ENCODE measurements around the gene TBRG4.
"Not testable (repeated sequence)": the region's sequence is repeated elsewhere in the genome, so short reads cannot be mapped to it uniquely, and the experiment has no call there.

TBRG4 gene

DNA sequence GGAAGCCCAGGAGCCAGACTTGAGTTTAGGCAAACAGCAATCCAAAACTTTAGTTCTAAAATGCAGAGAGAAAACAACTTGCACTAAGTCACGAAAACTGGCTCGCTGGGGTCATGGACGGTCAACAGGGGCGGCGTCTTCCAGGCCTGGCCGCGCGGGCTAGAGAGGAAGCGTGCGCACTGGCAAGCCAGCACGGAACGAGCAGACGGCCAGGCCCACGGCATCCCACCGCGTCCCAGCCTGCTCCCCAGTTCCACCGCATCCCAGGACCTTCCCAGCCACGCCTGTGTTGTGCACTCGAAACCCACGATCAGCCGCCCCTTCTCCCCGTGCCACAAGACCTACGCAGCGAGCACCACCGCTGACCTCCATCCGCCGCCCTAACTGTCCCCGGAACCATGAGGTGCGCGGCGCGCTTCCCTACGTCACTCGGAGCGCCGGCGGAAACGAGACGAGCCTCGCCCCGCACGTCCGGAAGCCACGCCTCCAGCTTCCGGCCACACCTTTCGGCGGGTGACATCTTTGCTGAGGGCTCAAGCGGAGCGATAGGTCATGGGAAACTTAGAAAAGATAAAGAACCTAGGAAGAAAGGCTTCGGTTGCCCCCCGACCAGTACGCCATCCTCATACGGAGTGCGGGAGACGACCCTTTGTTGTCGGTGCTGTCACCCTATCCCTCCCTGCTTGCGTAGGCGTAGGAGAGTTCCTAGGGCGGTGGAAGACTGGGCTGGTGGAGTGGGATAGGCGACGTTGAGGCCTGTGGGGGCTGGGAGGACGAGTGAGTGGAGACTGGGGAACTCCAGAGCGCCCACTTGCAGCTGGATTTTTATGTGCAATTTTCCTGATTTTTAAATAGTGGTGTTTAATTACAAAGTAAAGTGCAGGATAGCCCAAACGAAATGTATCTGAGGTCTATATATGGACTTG, at the start of gene TBRG4:
TBRG4 (minus strand) TSS at position 400 of the 926 bp plus-strand sequence. CDS start 2,460 bp downstream, outside the sequence.
- Mint-ChIP-seq H3K9me3 (no peaks in the 10 kb centered on the region), H3K4me3 (peak within 1 kb of the TSS; percentile 94 to 95), H3K27me3 (peaks cover 5% of the 10 kb centered on the region), H3K27ac (peak within 1 kb of the TSS; percentile 98 to 99), H3K4me1 (peaks cover 52% of the 10 kb centered on the region)
- ATAC-seq (peak; percentile 98), DNase-seq (peak; percentile 91 to 94)

DNA sequence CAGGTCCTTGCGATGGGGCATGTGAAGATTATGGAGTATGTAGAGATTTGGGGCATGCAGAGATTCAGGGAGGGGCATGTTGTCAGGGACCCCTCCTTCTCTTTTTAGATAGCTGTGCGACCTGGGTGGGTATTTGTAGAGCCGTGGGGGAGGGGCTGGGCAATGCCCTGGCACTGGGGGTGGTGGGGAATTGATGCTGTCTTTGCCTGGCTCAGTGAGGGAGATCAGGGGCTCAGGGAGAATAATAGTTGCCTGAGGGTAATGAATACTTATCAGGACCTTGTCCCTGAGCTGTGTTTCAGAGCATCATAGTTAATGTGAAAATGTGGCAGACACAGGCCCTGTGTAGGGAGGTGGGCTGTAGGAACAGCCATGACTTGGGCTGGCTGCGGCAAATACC, 49.6 kb upstream of the TBRG4 start:
- peaks cover 0 to 20% of the 10 kb centered on the region in 2 donors for H3K9me3 Mint-ChIP-seq
- no peak overlapping the region for H3K4me3 Mint-ChIP-seq

DNA sequence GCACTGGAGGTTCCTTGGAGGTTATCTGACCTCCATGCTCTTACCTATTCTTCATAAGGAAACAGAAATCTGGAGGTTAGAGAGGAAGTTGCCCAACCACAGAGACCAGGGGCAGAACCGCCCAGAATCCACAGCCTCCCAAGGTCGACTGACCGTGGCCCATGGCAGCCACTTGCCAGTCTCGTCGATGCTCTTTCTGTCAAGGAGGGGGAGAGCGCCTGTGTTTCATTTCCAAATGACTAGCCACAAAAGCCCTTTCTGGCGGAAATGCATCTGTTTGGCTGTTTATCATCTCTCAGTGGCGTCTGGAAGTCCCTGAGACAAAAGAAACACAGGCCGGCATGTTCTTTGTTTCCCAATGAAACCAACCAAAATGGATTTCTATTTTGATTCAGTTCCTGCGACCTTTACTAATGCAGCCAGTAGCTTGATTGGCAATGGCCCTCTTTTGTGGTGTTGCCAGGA, 49.0 kb upstream of the TBRG4 start:
- Mint-ChIP-seq H3K27me3 (peaks cover 29% of the 10 kb centered on the region), H3K4me3 (no peak overlapping the region), H3K4me1 (peaks cover 7% of the 10 kb centered on the region), H3K9me3 (peaks cover 0 to 20% of the 10 kb centered on the region in 2 donors), H3K27ac (no peak overlapping the region)
- ATAC-seq (no peak), DNase-seq (no peak)

More for the DNA sequence above, 49.6 kb upstream of the TBRG4 start:
- H3K27me3 Mint-ChIP-seq = peaks cover 34% of the 10 kb centered on the region
- H3K27ac Mint-ChIP-seq = peak overlapping the region in 1 of 2 donors; percentile 50
- peaks cover 11% of the 10 kb centered on the region for H3K4me1 Mint-ChIP-seq
- no peak for DNase-seq
- no peak for ATAC-seq

DNA sequence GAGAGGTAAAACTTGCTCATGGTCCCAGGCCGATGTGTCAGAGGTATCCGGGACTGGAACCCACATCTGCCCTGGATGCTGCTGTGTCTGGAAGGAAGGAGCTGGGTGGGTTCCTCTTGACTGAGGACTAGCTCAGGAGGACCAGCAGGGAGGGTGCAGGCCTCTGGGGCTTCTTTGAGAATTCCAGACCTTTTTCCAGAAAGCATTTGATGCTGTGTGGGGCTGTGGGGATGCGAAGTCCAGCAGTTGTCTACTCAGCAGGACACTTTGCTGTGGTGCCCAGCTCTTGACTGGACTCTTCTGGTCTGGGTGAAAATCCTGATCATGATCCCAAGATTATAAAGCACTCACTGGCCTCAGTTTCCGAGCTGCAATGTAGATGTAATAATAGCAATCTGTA, 47.8 kb upstream of the TBRG4 start:
- ATAC-seq (no peak), DNase-seq (no peak)
- peaks cover 7% of the 10 kb centered on the region for H3K4me1 Mint-ChIP-seq
- H3K9me3 Mint-ChIP-seq = peaks cover 0 to 13% of the 10 kb centered on the region in 2 donors
- no peak overlapping the region for H3K27ac Mint-ChIP-seq
- peaks cover 29% of the 10 kb centered on the region for H3K27me3 Mint-ChIP-seq
- H3K4me3 Mint-ChIP-seq = no peak overlapping the region

DNA sequence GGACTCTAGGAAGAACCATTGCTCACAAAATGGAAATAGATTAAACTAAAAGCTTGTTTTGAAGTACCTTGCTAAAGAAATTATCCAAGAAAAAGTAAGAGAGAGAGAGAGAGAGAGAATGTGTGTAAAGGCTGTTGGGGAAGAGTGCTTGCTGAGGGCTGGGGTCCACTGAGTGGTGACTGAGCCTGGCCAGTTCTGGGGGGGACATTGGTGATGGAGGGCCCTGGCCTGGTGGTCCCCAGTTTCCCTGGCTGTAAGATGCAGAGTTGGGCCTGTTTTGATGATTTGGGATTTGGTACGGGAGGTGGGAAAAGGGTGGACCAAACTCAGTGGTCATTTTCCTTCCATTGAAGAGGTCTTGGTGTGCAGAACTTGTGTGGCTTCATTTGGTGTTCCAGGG, 47.0 kb upstream of the TBRG4 start:
- peaks cover 0 to 4% of the 10 kb centered on the region in 2 donors for H3K9me3 Mint-ChIP-seq
- DNase-seq (no peak), ATAC-seq (no peak)
- H3K4me3 Mint-ChIP-seq = no peak overlapping the region
- peaks cover 29% of the 10 kb centered on the region for H3K27me3 Mint-ChIP-seq
- H3K27ac Mint-ChIP-seq = peak overlapping the region in 1 of 2 donors; percentile 22
- peaks cover 7% of the 10 kb centered on the region for H3K4me1 Mint-ChIP-seq

DNA sequence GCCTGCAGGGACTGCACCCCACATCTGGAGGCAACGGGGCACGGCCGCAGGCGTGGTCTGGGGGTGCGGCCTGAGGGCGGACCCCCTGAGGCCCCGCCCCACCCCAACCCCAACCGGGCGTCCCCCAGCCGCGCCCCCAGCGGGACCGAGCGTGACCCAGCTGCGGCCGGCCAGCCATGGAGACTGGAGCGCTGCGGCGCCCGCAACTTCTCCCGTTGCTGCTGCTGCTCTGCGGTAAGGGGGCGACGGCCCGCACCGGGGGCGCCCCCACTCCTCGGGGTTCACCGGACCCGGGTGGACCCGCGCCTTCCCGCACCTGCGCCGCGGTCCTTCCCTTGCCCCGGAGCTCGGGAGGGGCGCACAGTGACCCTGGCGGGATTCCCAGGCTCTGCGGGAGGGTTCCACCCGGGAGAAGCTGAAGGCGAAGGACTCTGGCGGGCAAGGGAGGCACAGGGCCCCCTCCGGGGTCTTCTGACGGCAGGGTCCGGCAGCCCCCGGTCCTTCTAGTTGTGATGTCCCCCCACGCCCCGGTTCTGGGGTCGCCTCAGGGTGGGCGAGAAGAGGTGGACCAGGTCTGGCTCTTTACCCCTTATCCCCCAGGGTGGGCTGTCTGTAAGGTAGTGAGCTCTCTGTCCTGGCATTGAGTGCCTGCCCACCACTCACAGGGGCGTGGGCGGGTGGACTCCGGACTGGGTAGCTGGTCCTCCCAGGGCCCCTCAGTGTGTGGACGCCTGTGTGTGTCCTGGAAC, 46.3 kb upstream of the TBRG4 start, which contains the start of gene RAMP3:
RAMP3 (plus strand) TSS at position 139 of the 749 bp plus-strand sequence; CDS start at position 177, 38 bp downstream.
- DNase-seq = no peak
- Mint-ChIP-seq H3K27me3 (peaks cover 29% of the 10 kb centered on the region), H3K27ac (peak within 1 kb of the TSS in 1 of 2 donors; percentile 22), H3K9me3 (no peaks in the 10 kb centered on the region), H3K4me3 (no peak within 1 kb of the TSS), H3K4me1 (peaks cover 7% of the 10 kb centered on the region)
- peak; percentile 16 for ATAC-seq

DNA sequence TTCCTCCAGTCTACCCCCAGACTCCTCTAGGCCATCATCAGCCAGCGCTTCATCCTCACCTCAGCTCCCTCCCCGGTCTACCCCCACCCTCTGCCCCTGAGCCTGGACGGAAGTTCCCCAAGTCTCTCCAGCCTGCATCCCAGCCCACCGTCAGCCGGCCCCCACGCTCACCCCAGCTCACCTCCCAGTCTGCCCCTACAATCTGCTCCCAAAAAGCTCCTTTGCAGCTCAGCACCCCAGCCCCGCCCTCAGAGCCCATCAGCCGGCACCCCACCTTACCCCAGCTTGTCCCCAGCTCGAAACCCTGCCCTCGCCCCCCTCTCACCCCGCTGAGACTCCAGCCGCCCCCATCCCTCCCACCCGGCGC, 45.8 kb upstream of the TBRG4 start:
- Mint-ChIP-seq H3K27ac (peak overlapping the region in 1 of 2 donors; percentile 5), H3K9me3 (no peaks in the 10 kb centered on the region), H3K27me3 (peaks cover 29% of the 10 kb centered on the region), H3K4me3 (no peak overlapping the region), H3K4me1 (peaks cover 7% of the 10 kb centered on the region)
- ATAC-seq = peak; percentile 2
- no peak for DNase-seq

DNA sequence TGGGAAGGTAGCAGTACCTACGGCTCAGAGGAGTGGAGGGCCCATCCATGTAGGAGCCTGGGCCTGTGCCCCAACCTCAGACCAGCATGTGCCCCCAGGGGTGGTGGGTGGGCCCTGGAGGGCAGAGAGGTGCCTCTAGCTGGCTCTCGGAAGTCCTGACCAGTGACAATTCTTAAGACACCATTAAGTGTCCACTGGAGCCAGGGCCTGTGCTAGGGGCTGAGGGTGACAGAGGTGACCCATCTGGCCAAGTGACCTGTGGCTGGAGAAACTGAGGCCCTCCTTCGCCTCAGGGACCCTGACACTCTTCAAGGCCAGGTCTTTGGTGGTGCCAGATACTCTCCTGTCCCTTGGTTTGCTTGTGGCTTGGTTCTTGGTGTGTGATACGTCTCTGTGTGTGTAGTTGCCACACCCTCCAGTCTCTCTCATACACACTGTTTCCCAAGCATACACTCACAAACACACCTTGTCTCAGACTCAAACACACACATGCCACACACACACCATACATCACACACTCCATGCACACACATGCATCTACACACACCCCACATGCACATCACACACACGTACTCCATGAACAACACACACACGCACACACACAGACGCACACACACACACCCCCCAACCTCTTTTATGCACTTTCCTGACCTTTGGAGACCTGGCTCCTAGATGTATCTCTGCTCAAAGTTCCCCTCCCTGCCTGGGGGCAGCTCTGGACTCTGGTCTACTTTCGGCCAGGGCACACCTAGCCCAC, 45.2 kb upstream of the TBRG4 start:
- Mint-ChIP-seq H3K27me3 (peaks cover 29% of the 10 kb centered on the region), H3K27ac (peak overlapping the region in 1 of 2 donors; percentile 5), H3K9me3 (no peaks in the 10 kb centered on the region), H3K4me1 (peaks cover 7% of the 10 kb centered on the region), H3K4me3 (no peak overlapping the region)
- ATAC-seq (no peak), DNase-seq (no peak)

DNA sequence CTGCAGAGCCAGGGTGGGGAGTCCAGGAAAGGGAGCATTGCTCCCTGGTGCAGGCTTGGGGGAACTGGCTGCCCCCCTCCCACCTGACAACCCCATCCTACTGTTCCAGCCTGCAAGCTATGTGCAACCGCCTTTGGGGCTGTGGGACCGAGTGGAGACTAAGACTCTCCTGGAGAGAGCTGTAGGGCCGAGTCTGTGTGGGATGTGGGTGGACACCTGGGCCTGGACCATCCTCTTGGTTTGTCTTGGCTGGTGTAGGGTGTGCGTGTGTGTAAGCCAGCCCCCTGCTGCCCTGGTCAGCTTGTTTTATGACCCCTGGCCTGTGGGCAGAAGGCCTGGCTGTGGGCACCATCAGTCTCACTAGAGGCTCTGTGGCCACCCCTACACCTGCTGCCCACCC, 44.4 kb upstream of the TBRG4 start:
- no peak overlapping the region for H3K27ac Mint-ChIP-seq
- no peaks in the 10 kb centered on the region for H3K9me3 Mint-ChIP-seq

DNA sequence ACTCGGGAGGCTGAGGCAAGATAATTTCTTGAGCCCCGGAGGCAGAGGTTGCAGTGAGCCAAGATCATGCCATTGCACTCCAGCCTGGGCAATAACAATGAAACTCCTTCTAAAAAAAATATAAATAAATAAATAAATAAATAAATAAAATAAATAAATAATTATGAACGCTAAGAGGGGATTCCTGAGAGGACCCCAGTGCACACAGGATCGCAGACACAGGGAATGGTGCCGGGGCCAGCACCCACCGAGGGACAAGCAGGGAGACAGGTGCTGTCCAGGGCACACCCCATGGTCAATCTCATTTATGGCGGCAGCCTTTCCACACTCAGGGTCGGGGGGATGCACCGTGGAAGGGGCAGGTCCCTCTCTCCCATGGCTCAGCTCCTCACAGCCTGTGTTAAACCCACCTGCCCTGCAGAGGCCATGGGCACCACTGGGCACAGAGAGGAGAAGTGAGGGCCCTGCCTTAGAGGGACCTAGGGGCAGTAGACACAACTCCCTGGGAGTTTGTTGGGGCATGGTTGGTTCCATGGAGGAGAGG, 43.9 kb upstream of the TBRG4 start:
- DNase-seq (no peak), ATAC-seq (peak; percentile 19)
- H3K27me3 Mint-ChIP-seq = peaks cover 29% of the 10 kb centered on the region
- H3K9me3 Mint-ChIP-seq = no peaks in the 10 kb centered on the region
- no peak overlapping the region for H3K4me3 Mint-ChIP-seq
- no peak overlapping the region for H3K27ac Mint-ChIP-seq
- H3K4me1 Mint-ChIP-seq = no peaks in the 10 kb centered on the region

More for the DNA sequence above, 44.4 kb upstream of the TBRG4 start:
- Mint-ChIP-seq H3K4me3 (no peak overlapping the region), H3K4me1 (peaks cover 2% of the 10 kb centered on the region), H3K27me3 (peaks cover 29% of the 10 kb centered on the region)
- no peak for DNase-seq
- peak; percentile 13 for ATAC-seq

DNA sequence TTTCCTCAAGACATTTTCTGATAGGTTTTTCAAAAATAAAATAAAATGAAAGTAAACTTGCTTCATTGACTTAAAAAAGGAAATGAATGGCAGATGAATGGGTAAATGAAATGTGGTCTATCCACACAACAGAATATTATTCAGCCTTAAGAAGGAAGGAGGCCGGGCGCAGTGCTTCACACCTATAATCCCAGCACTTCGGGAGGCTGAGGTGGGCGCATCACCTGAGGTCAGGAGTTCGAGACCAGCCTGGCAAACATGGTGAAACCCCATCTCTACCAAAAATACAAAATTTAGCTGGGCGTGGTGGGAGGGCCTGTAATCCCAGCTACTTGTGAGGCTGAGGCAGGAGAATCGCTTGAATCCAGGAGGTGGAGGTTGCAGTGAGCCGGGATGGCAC, 42.4 kb upstream of the TBRG4 start:
- not testable (repeated sequence) for DNase-seq, H3K27ac Mint-ChIP-seq, H3K4me1 Mint-ChIP-seq, H3K4me3 Mint-ChIP-seq, H3K9me3 Mint-ChIP-seq, ATAC-seq
- H3K27me3 Mint-ChIP-seq = peaks cover 22% of the 10 kb centered on the region

DNA sequence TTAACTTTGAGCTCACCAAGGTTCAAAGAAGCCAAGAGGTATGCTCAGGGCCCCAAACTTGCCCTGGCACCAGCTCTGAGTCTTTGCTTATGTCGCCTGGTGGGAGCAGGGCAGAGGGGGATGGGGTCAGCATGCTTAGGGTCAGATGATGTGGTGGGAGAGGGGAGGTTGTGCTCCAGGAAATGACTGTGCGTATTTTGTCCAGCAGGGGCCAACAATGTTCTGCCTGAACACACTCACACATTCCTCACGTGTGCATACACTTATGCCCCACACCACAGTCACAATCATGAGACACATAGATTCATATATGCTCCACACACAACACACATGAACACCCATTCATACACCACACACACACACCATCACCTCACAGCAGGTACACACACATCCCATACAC, 41.7 kb upstream of the TBRG4 start:
- ATAC-seq (no peak), DNase-seq (no peak)
- H3K4me1 Mint-ChIP-seq = no peaks in the 10 kb centered on the region
- H3K27ac Mint-ChIP-seq = no peak overlapping the region
- H3K4me3 Mint-ChIP-seq = no peak overlapping the region
- H3K9me3 Mint-ChIP-seq = no peaks in the 10 kb centered on the region
- H3K27me3 Mint-ChIP-seq = peaks cover 21% of the 10 kb centered on the region

DNA sequence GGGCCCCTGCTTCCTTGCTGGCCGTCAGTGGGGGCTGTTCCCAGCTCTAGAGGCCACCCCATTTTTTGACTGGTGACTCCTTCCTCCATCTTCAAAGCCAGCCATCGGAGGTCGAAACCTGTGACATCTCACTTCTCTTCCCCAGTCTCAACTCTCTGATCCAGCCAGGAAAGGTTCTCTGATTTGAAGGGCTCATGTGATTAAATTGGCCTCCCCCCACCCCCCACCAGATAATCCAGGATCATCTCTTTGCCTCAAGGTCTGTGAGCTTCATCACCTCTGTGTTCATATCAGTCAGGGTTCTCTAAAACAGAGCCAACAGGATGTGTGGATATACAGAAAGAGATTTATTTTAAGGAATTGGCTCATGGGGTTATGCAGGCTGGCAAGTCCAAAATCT, 40.5 kb upstream of the TBRG4 start:
- Mint-ChIP-seq H3K27ac (no peak overlapping the region), H3K9me3 (no peaks in the 10 kb centered on the region), H3K27me3 (peaks cover 20% of the 10 kb centered on the region), H3K4me1 (no peaks in the 10 kb centered on the region), H3K4me3 (no peak overlapping the region)
- DNase-seq = no peak
- no peak for ATAC-seq

DNA sequence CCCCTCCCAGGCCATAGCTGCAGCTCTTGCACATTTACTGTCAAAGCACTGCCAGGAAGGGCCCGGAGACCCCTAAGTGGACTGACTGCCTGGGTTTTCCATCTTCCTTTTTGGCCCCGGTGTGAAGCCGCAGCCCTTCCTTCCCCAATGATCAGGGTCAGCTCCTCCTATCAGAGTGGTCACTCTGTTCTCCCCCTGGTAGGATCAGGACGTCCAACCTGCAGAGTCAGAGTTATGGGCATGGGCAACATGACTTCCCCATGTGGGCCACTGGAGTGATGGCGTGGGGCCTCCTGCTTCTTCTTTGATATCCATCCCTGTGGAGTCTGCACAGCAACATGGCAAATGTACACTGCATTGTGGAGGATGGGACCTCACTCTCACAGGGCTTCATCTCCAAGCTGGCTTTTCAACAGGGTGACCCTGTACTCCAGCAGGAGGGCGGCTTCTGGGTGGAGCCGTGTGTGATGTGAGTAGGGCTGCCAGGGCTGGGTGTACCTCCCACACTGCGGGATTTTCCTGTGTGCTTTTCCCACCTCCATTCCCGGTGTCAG, 39.7 kb upstream of the TBRG4 start:
- Mint-ChIP-seq H3K4me3 (no peak overlapping the region), H3K4me1 (no peaks in the 10 kb centered on the region), H3K27ac (no peak overlapping the region), H3K27me3 (peaks cover 20% of the 10 kb centered on the region), H3K9me3 (no peaks in the 10 kb centered on the region)
- DNase-seq = no peak
- ATAC-seq = no peak

DNA sequence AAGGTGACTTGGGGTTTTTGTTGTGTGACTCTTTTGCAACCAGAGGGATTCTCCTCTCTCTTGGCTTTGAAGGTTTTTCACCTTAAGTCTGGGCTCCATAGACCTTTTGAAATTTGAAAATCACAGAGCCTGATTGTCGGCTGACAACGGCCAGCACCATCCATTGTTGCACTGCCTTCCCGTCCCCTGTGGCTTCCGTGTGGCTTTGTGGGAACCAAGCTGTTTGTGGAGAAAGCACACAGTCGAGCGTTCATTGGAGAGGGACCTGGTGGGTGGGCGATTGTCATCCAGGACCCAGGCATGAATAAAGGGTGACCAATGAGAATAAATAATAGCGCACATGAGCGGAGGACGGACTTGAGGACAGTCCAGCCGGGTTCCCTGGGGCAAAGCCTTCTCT, 38.7 kb upstream of the TBRG4 start:
- H3K27me3 Mint-ChIP-seq = peaks cover 20% of the 10 kb centered on the region
- H3K4me3 Mint-ChIP-seq = no peak overlapping the region
- ATAC-seq (no peak), DNase-seq (no peak)
- H3K9me3 Mint-ChIP-seq = no peaks in the 10 kb centered on the region
- no peaks in the 10 kb centered on the region for H3K4me1 Mint-ChIP-seq
- no peak overlapping the region for H3K27ac Mint-ChIP-seq
